Caco-2 (cell line): ENCODE measurements around the gene TRIM23. TPM values are rescaled to one million over a fixed set of nuclear protein-coding genes. Genes with fewer than 3 reads are reported as not detected.

Experiments
- BruUV-seq: library from RNA; stranded (reverse); fragments of 400-500 nt; replicated peaks from 2 replicates; lab custom pipeline; 2021; lab: Mats Ljungman, UMichigan
- CTCF ChIA-PET: fragments of 300-600 bp; sonication (Branson Sonifier 250); formaldehyde crosslinking; loops from one replicate; lab custom pipeline; 2022; ENCODE audit warnings: antibody characterized with exemption; lab: Charles Lee
- POLR2A ChIA-PET: fragments of 300-600 bp; sonication (Branson Sonifier 250); formaldehyde crosslinking; loops from one replicate; lab custom pipeline; 2022; ENCODE audit warnings: antibody characterized with exemption; lab: Charles Lee
- DNase-seq, 2 experiments: peaks; one replicate each; pipeline versions ENCODE4 v3.0.0 to v3.0.0-alpha.2; 2020 to 2022
- H3K27me3 ChIP-seq: replicated peaks from 2 replicates; pipeline ENCODE4 v1.6.0; 2011; ENCODE audit warnings: low read length; ENCODE audit not compliant: control insufficient read depth, insufficient read depth
- H3K36me3 ChIP-seq: 2 replicates; pipeline ENCODE4 v1.5.1; 2011; ENCODE audit warnings: low read length; ENCODE audit not compliant: control insufficient read depth, insufficient read depth
- H3K4me1 ChIP-seq: fragments of 250-450 bp; sonication (Bioruptor Pico); 2 replicates; pipeline ENCODE4 v1.5.1; 2020; ENCODE audit warnings: mild to moderate bottlenecking
- H3K4me3 ChIP-seq: 2 replicates; pipeline ENCODE4 v1.5.1; 2011; ENCODE audit warnings: low read depth, mild to moderate bottlenecking, control low read depth, low read length
- H3K9me3 ChIP-seq: fragments of 250-450 bp; sonication (Bioruptor Pico); 2 replicates; pipeline ENCODE4 v1.5.1; 2020; ENCODE audit warnings: mild to moderate bottlenecking, moderate library complexity
- H3K27ac Mint-ChIP-seq: one replicate; pipeline ENCODE4 v1.8.0; 2022; ENCODE audit warnings: mixed read lengths; ENCODE audit not compliant: unreplicated experiment
- H3K27me3 Mint-ChIP-seq: one replicate; pipeline ENCODE4 v1.8.0; 2022; ENCODE audit warnings: mixed read lengths; ENCODE audit not compliant: insufficient read depth, unreplicated experiment
- H3K36me3 Mint-ChIP-seq: one replicate; pipeline ENCODE4 v1.8.0; 2022; ENCODE audit warnings: mild to moderate bottlenecking, mixed read lengths; ENCODE audit not compliant: insufficient read depth, unreplicated experiment
- H3K4me1 Mint-ChIP-seq: one replicate; pipeline ENCODE4 v1.8.0; 2022; ENCODE audit warnings: low read depth, mixed read lengths; ENCODE audit not compliant: unreplicated experiment
- H3K4me3 Mint-ChIP-seq: one replicate; pipeline ENCODE4 v1.8.0; 2022; ENCODE audit warnings: mild to moderate bottlenecking, moderate library complexity, mixed read lengths; ENCODE audit not compliant: unreplicated experiment
- H3K9me3 Mint-ChIP-seq: one replicate; pipeline ENCODE4 v1.8.0; 2022; ENCODE audit warnings: mixed read lengths; ENCODE audit not compliant: unreplicated experiment
- CTCF ChIP-seq, 2 experiments: fragments of 200-600 bp in 1 of 2; IDR thresholded peaks; 1 replicate in 1 of 2; 2 replicates in 1 of 2; pipeline versions ENCODE4 v1.5.1 to v1.8.0; 2011 to 2022; ENCODE audit warnings: antibody characterized with exemption in 1 of 2, control low read depth in 1 of 2, inconsistent platforms in 1 of 2, low read depth in 1 of 2, low read length in 1 of 2, mild to moderate bottlenecking in 1 of 2, moderate library complexity in 1 of 2; ENCODE audit not compliant: insufficient read depth in 1 of 2, severe bottlenecking in 1 of 2, unreplicated experiment in 1 of 2
- intact Hi-C: fragments of 100-400 bp; cut with micrococcal nuclease; formaldehyde crosslinking; loops from one replicate; pipeline ENCODE4 v1.10.0; 2022; ENCODE audit not compliant: unreplicated experiment
- total RNA-seq: library from RNA; stranded (reverse); gene quantifications from 2 replicates; pipeline ENCODE4 v1.2.3, GENCODE V29; 2022

TRIM23 gene
- total RNA-seq, 1 experiment from 2014 or later, result 12.0 TPM

GRCh38 chr5:65630981-65631380 is 6.8 kb upstream of the TRIM23 start:
- H3K4me1 Mint-ChIP-seq, result peaks cover 2% of the 10 kb centered on the region
- Histone ChIP-seq H3K36me3 (no peaks in the 10 kb centered on the region), H3K27me3 (no peaks in the 10 kb centered on the region), H3K4me3 (no peak overlapping the region), H3K9me3 (no peaks in the 10 kb centered on the region), H3K4me1 (peaks cover 7% of the 10 kb centered on the region)
- POLR2A ChIA-PET, result interaction anchor here (0.6 to 1.0 kb wide), 2 partner anchors 91 to 99 kb away, joined by 3 read pairs; partner anchors contain the start of genes NLN and SGTB
- no peak overlapping the region for H3K27ac Mint-ChIP-seq
- CTCF ChIA-PET, result no interaction called here
- no peaks in the 10 kb centered on the region for H3K9me3 Mint-ChIP-seq
- no peak overlapping the region for H3K4me3 Mint-ChIP-seq
- no peak for DNase-seq
- H3K27me3 Mint-ChIP-seq, result no peaks in the 10 kb centered on the region
- BruUV-seq, result no TSS peak
- no peak for TF ChIP-seq CTCF (IDR thresholded peaks at IDR 0.05; ENCODE audit: insufficient read depth in 1 of 2, low read depth in 1 of 2, low read length in 1 of 2, severe bottlenecking in 1 of 2, unreplicated experiment in 1 of 2)
- intact Hi-C loops, result no loop called here
- H3K36me3 Mint-ChIP-seq, result peaks cover 6% of the 10 kb centered on the region

GRCh38 chr5:65625743-65626142 is 1.6 kb upstream of the TRIM23 start:
- H3K36me3 Mint-ChIP-seq, result peaks cover 13% of the 10 kb centered on the region
- CTCF ChIA-PET, result no interaction called here

More at GRCh38 chr5:65625743-65626142, 1.6 kb upstream of the TRIM23 start:
- intact Hi-C loops, result no loop called here
- POLR2A ChIA-PET, result interaction anchor here (0.6 to 1.3 kb wide), 3 partner anchors 14 to 63 kb away, joined by 3 to 6 read pairs (median 4); partner anchors contain the start of genes CENPK and PPWD1
- no peak for DNase-seq
- no peak for TF ChIP-seq CTCF (IDR thresholded peaks at IDR 0.05; ENCODE audit: insufficient read depth in 1 of 2, low read depth in 1 of 2, low read length in 1 of 2, severe bottlenecking in 1 of 2, unreplicated experiment in 1 of 2)
- Mint-ChIP-seq H3K27me3 (no peaks in the 10 kb centered on the region), H3K4me3 (peak overlapping the region; percentile 100), H3K4me1 (peaks cover 6% of the 10 kb centered on the region), H3K9me3 (no peaks in the 10 kb centered on the region), H3K27ac (peak overlapping the region; percentile 96)
- no TSS peak for BruUV-seq
- Histone ChIP-seq H3K4me3 (peak overlapping the region; percentile 54), H3K9me3 (no peaks in the 10 kb centered on the region), H3K4me1 (peaks cover 6% of the 10 kb centered on the region), H3K36me3 (no peaks in the 10 kb centered on the region), H3K27me3 (no peaks in the 10 kb centered on the region)
